Amniotic stem cell (primary cell): ENCODE results near the gene GADD45B.
"Not testable (repeated sequence)": the region's sequence is repeated elsewhere in the genome, so short reads cannot be mapped to it uniquely, and the experiment has no call there.

Experiments
- DNase-seq: peaks from one replicate; lab custom pipeline; 2025; lab: John Stamatoyannopoulos, UW

Gene GADD45B

DNA sequence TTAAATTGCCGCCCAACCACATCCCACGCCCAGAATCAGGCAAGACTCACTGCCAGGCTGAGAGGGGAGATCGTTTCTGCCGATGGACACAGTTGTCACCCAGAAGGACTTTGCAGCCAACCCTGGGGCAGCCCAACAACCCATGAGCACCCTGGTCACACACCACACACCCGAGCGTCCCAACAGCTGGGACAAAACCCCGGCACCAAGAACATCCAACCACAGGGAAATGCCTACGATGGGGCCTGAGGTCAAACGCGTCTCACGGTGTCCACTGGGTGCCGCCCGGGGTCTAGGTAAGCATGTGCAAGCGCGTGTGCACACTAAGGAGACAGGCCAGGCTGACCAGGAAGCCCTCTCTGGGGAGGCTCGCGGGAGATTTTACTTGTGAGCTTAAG lies 32.1 kb upstream of the GADD45B start:
- DNase-seq: no peak

DNA sequence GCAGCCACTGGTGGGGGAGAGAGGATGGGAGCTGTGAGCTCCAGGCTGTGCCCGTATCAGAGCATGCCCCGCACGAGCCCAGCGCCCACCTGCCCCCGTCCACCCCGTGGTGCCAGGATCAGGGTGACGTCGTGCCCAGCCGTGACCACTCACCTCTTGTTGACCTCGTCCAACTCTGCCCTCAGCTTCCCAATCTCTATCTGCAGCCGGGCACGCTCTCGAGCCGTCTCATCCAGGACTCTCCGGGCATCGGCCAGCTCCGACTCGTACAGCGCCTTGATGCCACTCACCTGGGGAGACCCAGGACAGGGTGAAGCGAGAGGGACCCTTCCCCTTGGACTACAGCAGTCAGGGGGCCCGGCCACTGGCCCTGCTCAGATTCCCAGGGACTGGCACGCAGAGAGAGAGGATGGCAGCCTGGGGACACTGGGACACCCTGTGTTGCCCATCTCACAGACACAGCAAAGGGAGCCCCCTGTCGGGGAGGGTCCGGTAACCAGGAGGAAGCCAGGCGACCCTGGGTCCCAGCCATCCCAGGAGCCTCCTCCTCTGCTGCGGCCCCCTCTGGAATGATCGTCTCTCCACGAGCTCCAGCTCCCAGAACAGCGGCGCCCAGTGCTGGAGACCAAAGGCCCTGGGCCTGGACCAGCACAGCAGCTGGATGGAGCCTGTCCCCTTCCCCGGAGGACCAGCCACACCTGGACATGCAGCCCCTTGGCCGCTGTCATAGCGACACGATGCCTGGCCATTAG lies 31.5 kb upstream of the GADD45B start:
- no peak for DNase-seq

DNA sequence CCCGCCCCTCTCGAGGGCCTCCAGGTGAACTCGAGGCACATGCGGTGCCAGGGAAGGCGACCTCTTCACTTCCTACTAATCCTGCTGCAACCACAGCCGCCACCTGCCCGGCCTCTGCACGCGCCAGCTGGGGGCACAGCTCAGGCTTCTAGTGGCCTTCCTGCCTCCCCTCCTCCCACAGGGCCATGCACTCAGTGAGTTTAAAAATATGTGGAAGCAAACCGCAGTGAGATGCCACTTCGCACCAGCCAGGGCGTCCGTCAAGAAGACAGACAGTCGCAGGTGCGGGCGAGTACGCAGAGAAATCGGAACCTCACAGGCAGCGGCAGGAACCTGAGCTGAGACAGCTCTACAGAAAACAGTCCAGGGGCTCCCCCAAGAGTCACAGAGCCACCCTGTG lies 29.5 kb upstream of the GADD45B start:
- DNase-seq: no peak

DNA sequence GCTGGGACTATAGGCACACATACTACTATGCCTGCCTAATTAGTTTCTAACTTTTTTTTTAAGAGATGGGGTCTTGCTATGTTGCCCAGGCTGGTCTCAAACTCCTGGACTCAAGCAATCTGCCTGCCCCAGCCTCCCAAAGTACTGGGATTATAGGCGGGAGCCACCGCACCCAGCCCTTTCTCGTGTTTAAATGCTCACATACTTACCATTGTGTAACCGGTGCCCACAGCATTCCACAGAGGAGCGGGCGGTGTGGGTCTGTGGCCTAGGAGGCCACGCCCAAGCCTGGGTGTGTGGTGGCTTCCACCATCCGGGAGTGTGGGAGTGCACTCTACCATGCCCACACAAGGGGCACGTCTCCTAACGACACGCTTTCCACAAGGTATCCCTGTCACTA lies 26.9 kb upstream of the GADD45B start:
- DNase-seq: no peak

DNA sequence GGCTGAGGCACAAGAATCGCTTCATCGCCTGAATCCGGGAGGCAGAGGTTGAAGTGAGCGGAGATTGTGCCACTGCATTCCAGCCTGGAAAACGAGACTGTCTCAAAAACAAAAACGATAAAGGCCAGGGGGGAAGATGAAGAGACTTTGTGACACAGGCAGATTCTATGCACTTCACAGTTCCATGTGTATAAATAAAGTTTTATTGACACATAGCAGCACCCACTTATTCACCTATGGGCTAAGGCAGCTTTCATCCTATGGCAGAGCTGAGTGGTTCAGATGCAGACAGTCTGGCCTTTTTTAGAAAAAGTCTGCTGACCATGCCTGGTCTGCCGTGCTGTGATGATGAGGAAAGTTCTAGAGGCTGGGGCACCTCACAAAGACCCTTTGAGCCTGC lies 24.8 kb upstream of the GADD45B start:
- no peak for DNase-seq

DNA sequence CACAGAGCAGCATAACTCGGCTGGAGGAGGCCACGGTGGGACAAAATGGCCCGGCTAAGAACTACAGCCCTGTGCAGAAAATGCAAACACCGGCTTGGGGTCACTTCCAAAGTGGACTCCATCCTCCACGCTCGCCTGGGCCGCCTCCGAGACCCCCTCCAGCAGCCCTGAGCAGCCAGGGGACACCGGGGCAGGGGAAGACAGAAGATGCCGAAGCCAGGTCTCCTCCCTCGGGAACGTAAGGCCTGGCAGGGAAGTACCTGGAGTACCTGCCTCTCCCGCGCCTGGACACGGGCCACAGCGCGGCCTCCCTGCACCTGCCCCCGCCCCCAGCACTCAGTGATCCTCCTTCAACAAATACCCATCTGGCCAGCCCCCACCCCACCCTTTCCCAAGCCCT lies 24.2 kb upstream of the GADD45B start:
- DNase-seq: no peak

DNA sequence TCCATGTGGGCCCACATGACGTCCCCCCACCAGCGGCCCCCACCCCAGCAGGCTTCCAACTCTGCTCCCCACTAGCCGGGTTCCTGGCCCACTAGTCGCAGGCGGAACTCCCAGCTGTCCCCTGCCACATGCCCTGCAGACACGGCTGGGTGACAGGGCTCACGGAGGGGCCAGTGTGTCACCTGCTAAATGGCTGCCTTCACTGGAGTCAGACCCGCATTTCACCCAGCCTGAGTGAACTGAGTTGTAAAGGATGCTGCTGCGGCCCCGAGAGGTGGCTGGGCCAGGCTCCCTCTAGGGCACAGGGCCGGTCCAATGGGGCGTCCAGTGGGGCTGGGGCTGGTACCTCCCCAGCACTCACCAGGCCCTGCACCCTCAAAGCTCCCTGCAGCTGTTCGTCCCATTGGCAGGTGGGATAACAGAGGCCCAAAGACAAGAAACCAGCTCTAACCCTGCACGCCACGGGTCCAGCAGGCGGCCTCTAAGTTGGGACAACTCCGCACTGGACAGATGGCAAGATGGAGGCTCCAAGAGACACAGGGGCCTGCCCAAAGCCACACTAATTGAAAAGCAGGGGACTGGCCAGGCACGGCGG lies 22.4 kb upstream of the GADD45B start:
- DNase-seq: no peak

DNA sequence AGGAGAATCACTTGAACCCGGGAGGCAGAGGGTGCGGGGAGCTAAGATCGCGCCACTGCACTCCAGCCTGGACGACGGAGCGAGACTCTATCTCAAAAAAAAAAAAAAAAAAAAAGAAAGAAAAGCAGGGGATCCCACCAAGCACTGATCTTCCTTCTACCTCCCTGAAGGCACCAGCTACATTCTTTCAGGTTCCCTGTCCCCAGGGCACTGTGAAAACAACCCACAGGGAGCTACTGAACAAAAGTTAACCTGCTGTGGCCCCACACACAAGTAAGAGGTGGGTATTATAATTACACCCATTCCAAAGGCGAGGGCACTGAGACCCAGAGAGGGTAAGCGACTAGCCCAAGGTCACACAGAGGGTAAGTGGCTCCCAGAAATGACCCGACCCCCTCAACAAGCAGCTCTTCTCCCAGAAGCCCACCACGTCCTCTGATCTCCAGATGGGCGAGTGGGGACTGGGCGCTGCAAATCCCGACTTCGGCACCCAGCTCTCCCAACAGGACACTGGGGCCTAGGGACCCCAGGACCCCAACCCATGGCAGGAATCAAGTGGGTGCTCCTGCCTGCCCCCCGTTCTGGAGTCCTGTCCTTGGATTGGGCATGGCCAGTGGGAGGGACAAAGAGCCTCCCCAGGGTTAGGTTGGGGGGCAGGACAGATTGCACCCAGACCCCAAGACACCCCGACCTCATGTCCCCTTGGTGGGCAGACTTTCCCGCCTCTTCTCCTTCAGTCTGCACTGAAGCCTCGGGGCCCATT lies 21.5 kb upstream of the GADD45B start:
- DNase-seq: no peak

DNA sequence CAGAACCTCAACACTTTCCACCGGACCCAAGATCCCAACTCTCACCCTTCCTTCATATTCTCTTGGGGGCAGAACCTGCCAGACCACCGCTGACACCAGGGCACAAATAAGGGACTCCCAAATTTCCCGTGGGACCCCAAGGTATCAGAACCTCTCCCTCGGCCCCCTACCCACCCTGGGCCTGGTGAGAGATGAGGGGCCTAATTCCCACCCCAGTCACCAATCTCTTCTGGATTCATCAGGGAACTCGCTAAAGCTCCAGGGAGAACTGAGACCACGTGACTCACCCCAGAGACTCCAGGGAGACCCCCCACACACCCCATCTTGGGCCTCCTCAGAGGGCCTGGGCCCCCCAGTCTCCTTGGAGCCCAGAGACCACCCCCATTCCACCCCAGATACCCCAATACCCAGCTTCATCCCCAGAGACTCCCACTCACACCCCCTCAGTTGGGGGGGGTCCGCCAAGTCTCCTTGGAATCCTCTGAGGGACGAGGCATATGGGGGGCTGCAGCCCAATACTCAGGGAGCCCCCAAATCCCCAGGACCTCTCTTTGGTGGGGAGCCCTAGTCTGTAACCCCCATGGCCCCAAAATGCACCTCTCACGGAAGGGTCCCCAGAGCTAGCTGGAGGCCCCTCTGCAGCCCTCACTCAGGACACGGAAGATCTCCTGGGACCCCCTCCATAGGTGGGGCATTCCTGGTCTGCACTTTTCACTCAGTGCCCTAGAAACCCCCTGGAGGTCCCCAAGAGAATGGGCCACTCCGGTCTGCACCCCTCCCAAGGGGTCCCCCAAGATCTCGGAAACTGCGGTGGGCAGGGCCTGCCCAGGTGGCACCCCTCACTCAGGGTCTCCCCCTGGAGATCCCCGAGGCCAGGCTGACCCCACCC lies 20.7 kb upstream of the GADD45B start:
- no peak for DNase-seq

DNA sequence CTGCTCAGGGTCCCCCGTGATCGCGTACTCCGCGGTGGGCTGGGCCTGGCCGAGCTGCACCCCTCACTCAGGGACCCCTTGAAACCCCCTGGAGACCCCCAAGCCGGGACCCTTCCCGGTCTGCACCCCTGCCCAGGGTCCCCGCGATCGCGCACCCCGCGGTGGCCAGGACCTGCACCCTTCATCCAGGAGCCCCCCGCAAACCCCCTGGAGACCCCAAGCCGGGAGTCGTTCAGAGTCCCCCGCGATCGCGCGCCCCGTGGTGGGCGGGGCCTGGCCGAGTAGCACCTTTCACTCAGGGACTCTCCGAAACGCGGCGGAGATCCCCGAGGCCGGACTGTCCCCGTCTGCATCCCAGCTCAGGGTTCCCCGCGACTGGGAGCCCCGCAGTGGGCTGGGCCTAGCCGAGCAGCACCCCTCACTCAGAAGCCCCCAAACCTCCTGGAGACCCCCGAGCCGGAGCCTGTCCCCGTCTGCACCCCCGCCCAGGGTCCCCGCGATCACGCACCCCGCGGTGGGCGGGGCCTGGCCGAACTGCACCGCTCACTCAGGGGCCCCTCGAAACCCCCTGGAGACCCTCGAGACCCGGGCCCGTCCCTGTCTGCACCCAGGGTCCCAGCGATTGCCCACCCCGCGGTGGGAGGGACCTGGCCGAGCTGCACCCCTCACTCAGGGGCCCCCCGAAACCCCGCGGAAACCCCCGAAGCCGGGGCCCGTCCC lies 19.9 kb upstream of the GADD45B start:
- no peak for DNase-seq

DNA sequence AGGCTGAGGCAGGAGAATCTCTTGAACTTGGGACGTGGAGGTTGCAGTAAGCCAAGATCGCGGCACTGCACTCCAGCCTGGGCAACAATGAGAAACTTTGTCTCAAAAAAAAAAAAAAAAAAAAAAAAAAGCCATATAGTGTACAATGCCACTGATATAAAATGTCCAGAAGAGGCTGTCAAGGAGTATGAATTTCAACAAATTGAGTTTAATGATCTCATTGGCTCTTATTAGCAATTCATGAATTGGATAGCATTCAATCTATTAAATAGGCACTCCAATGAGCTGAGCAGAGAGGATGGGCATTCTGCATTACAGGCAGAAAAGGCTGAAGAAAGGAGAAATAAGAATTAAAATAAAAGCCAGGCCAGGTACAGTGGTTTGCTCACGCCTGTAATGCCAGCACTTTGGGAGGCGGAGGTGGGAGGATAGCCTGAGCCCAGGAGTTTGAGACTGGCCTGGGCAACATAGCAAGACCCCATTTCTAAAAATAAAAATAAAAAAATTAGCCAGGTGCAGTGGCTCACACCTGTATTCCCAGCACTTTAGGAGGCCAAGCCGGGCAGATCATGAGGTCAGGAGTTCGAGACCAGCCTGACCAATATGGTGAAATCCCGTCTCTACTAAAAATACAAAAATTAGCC lies 18.4 kb upstream of the GADD45B start:
- no peak for DNase-seq

DNA sequence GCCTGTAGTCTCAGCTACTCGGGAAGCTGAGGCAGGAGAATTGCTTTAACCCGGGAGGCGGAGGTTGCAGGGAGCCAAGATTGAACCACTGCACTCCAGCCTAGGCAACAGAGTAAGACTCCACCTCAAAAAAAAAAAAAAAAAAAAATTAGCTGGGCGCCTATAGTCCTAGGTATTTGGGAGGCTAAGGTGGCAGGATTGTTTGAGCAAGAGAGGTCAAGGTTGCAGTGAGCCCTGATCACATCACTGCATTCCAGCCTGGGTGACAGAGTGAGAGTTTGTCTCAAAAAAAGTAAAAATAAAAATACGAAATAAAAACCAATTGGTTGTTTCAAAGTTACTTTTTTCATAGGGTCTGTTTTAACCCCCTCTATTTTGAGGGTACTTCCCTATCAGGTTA lies 17.9 kb upstream of the GADD45B start:
- DNase-seq: no peak

DNA sequence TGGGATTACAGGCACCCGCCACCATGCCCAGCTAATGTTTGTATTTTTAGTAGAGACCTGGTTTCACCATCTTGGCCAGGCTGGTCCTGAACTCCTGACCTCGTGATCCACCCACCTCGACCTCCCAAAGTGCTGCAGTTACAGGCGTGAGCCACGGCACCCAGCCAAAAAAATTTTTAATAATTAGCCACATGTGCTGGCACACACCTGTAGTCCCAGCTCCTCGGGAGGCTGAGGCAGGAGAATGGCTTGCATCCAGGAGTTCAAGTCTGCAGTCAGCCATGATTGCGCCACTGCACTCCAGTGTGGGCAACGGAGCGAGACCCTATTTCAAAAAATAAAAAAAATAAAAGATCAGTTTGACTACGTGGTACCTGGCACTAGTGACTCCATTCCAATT lies 17.2 kb upstream of the GADD45B start:
- DNase-seq: not testable (repeated sequence)

DNA sequence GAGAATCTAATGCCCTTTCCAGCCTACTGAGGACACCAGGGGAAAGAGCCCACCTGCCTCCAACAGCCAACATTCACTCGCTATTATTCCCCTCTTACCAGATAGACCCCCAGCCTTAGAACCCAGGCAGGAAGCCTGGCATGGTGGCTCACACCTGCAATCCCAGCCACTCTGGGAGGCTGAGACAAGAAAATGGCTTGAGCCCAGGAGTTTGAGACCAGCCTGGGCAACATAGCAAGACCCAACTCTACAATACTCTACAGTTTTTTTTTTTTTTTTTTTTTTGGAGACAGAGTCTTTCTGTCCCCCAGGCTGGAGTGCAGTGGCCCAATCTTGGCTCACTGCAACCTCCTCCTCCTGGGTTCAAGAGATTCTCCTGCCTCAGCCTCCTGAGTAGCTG lies 15.7 kb upstream of the GADD45B start:
- DNase-seq: no peak

DNA sequence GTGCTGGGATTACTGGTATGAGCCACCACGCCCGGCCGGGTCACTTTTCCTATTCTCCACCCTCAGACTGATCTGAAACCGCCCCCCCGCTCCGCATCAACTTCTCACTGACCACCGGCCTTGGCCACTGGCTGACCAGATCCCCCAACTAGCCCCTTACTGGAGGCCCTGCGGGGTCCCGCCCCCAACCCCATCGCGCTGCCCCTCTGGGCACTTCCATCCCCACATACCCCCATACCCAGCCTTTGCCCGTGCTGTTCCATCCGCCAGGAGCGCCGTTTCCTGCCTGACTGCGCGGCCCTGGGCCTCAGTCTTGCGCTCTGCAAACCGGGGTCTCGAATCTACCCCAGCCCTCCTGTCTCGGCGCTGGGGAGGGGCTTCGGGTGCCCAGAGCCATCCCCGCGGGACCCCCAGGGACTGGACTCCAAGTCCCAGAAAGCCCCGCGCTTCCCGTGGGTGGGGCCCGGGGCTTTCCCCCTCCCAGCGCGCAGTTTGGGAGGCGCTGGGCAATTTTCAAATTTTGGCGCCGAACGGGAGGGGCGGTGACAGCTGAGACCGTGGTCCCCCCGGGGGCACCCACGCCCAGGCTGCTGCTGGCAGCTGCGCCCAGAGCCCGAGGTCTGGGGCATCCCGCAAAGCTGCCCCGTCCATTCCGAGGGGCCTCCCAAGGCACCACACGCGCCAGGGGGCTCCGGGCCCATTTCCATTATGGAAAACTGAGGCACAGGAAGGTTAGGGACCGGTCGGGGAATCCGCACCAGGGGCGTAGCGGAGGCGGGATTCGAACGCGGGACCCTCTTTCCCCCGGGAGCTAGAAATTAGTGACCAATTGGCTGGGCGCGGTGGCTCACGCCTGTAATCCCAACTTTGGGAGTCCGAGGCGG lies 13.9 kb upstream of the GADD45B start:
- DNase-seq: no peak

DNA sequence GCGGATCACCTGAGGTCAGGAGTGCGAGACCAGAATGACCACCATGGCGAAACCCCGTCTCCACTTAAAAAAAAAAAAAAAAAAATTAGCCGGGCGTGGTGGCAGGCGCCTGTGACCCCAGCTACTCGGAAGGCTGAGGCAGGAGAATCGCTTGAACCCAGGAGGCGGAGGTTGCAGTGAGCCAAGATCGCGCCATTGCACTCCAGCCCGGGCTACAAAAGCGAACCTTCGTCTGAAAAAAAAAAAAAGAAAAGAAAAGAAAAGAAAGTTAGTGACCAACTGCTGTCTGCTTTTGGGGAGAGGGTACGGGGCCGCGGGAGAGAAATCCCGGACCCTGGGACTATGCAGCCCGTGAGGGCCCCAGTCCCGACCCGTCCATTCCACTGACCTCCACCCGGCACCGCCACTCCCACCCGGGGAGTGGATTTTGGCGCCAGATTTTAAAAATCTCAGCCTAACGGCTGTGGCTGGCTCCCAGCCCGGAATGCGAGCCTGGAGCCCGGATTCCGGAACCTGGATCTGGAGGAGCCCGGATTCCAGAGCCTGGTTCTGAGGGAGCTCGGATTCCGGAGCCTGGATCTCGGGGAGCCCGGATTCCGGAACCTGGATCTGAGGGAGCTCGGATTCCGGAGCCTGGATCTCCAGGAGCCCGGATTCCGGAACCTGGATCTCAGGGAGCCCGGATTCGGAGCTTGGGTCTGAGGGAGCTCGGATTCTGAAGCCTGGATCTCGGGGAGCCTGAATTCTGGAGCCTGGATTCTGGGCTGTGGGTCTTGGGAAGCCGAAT lies 13.1 kb upstream of the GADD45B start:
- peak; percentile 85 for DNase-seq

DNA sequence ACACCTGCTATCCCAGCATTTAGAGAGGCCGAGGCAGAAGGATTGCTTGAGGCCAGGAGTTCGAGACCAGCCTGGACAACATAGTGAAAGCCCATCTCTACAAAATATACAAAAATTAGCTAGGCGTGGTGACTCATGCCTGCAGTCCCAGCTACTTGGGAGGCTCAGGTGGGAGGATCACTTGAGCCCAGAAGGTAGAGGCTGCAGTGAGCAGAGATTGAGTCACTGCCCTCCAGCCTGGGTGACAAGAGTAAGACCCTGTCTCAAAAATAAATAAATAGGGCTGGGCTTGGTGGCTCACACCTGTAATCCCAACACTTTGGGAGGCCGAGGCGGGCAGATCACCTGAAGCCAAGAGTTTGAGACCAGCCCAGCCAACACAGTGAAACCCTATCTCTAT lies 12.2 kb upstream of the GADD45B start:
- DNase-seq: not testable (repeated sequence)

DNA sequence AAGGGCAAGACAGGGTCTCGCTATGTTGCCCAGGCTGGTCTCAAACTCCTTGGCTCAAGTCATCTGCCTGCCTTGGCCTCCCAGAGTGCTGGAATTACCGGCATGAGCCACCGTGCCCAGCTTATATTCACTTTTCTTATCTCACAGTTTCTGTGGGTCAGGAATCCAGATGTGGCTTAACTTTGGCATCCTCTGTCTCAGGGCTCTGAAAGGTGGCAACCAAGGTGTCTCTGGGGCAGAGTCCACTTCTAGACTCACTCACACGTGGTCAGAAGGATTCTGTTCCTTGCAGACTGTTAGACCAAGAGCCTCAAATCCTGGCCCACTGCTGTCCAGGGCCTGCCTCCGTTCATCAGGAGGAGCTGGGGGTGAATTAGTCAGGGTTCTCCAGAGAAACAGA lies 11.5 kb upstream of the GADD45B start:
- DNase-seq: no peak

DNA sequence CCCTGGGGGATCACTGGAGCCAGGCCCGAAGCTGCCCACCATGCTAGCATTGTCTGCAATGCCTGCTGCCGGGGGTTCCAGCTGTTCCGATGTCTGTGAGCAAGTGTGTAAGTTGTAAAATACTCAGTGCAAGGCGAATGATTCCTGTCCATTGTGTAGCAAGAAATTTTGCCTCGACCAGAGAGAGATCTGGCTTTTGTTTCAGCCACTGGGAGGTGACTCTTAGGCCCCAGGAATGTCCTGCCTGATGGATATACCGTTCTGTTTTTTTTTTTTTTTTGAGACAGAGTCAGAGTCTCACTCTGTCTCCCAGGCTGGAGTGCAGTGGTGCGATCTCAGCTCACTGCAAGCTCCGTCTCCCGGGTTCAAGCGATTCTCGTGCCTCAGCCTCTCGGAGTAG lies 7.3 kb upstream of the GADD45B start:
- DNase-seq: no peak
